Trophoblast cell (in vitro differentiated cells and primary cell): ENCODE measurements around the gene ATP5PB.

Experiments used
- DNase-seq, 2 donors: peaks; one replicate each; pipeline ENCODE4 v3.0.0-alpha.2; 2016
- H2AFZ ChIP-seq: 2 replicates; pipeline ENCODE4 v1.6.1; 2013; ENCODE audit warnings: low read length, moderate library complexity, mild to moderate bottlenecking; ENCODE audit not compliant: insufficient read depth, poor library complexity
- H2AK5ac ChIP-seq: 2 replicates; pipeline ENCODE4 v1.6.1; 2013; ENCODE audit warnings: mild to moderate bottlenecking, low read length
- H2BK120ac ChIP-seq: 2 replicates; pipeline ENCODE4 v1.6.1; 2013; ENCODE audit warnings: low read length, mild to moderate bottlenecking, moderate library complexity; ENCODE audit not compliant: insufficient read depth, poor library complexity
- H2BK12ac ChIP-seq: 2 replicates; pipeline ENCODE4 v1.6.1; 2013; ENCODE audit warnings: mild to moderate bottlenecking, low read length, moderate library complexity
- H2BK5ac ChIP-seq: 2 replicates; pipeline ENCODE4 v1.6.1; 2013; ENCODE audit warnings: low read length, low read depth, moderate library complexity, mild to moderate bottlenecking; ENCODE audit not compliant: poor library complexity
- H3K14ac ChIP-seq: 2 replicates; pipeline ENCODE4 v1.6.1; 2013; ENCODE audit warnings: mild to moderate bottlenecking, low read length
- H3K18ac ChIP-seq: 2 replicates; pipeline ENCODE4 v1.6.1; 2013; ENCODE audit warnings: mild to moderate bottlenecking, low read length
- H3K23ac ChIP-seq: 2 replicates; pipeline ENCODE4 v1.6.1; 2013; ENCODE audit warnings: low read length
- H3K27ac ChIP-seq: 2 replicates; pipeline ENCODE4 v1.5.1; 2013; ENCODE audit warnings: low read depth, mild to moderate bottlenecking, inconsistent platforms, low read length, moderate library complexity
- H3K27me3 ChIP-seq: 2 replicates; pipeline ENCODE4 v1.6.1; 2013; ENCODE audit warnings: inconsistent platforms, mild to moderate bottlenecking, low read length, moderate library complexity; ENCODE audit not compliant: insufficient read depth
- H3K36me3 ChIP-seq, 2 experiments: 1 replicate in 1 of 2; 2 replicates in 1 of 2; pipeline ENCODE4 v1.6.1; 2013; ENCODE audit warnings: low read length in 2 of 2, mild to moderate bottlenecking in 2 of 2, moderate library complexity in 1 of 2; ENCODE audit not compliant: insufficient read depth in 2 of 2, control insufficient read depth in 1 of 2
- H3K4ac ChIP-seq: 2 replicates; pipeline ENCODE4 v1.6.1; 2013; ENCODE audit warnings: low read depth, mild to moderate bottlenecking, low read length, moderate library complexity
- H3K4me1 ChIP-seq, 2 experiments: 1 replicate in 1 of 2; 2 replicates in 1 of 2; pipeline ENCODE4 v1.6.1; 2013; ENCODE audit warnings: low read length in 2 of 2, mild to moderate bottlenecking in 2 of 2, moderate library complexity in 1 of 2; ENCODE audit not compliant: insufficient read depth in 2 of 2, control insufficient read depth in 1 of 2
- H3K4me2 ChIP-seq: 2 replicates; pipeline ENCODE4 v1.6.1; 2013; ENCODE audit warnings: inconsistent platforms, mild to moderate bottlenecking, low read length, moderate library complexity
- H3K4me3 ChIP-seq: 2 replicates; pipeline ENCODE4 v1.5.1; 2013; ENCODE audit warnings: mild to moderate bottlenecking, low read depth, low read length, inconsistent platforms
- H3K79me1 ChIP-seq: one replicate; pipeline ENCODE4 v1.6.1; 2013; ENCODE audit warnings: low read length
- H3K79me2 ChIP-seq: 2 replicates; pipeline ENCODE4 v1.6.1; 2013; ENCODE audit warnings: low read length, mild to moderate bottlenecking; ENCODE audit not compliant: control insufficient read depth, insufficient read depth, poor library complexity
- H3K9ac ChIP-seq: 2 replicates; pipeline ENCODE4 v1.6.1; 2013; ENCODE audit warnings: mild to moderate bottlenecking, low read length
- H3K9me3 ChIP-seq: 2 replicates; pipeline ENCODE4 v1.6.1; 2013; ENCODE audit warnings: low read depth, mild to moderate bottlenecking, control low read depth, inconsistent platforms, low read length; ENCODE audit not compliant: insufficient read depth
- H4K12ac ChIP-seq: 2 replicates; pipeline ENCODE4 v1.6.1; 2013; ENCODE audit warnings: low read depth, mild to moderate bottlenecking, low read length, moderate library complexity
- H4K8ac ChIP-seq: 2 replicates; pipeline ENCODE4 v1.6.1; 2013; ENCODE audit warnings: low read depth, mild to moderate bottlenecking, low read length, moderate library complexity
- H4K91ac ChIP-seq: one replicate; pipeline ENCODE4 v1.6.1; 2013; ENCODE audit warnings: low read depth, mild to moderate bottlenecking, low read length, moderate library complexity
- WGBS: extraction: QIAGEN DNeasy Blood & Tissue Kit; methylation state at CpG from one replicate; pipeline ENCODE4 v1.1.7; 2013; ENCODE audit warnings: missing lambda C conversion rate; ENCODE audit not compliant: insufficient read length, insufficient coverage; ENCODE audit errors: extremely low coverage; 5-methylcytosine and 5-hydroxymethylcytosine counted together

Gene ATP5PB

DNA sequence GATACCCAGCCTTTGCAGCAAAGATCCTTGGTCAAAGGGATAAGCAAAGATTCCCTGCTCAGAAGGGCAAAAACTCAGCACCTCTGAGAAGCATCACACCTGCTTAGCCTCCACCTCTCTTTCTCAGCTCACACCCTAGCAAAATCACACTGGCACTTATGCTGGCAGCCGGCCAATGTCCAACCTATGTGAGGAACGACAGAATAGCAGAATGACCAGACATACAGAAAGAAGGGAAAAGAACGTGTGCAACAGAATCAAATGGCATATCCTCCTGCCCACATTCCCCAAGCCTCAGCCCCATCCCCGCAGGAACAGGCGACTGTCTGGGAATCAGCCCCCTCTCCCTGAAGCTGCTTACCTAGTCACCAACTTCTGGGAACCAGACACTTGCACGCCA is 54.8 kb downstream of the ATP5PB start:
- H3K4ac ChIP-seq = no peak overlapping the region
- H2AK5ac ChIP-seq = no peak overlapping the region

DNA sequence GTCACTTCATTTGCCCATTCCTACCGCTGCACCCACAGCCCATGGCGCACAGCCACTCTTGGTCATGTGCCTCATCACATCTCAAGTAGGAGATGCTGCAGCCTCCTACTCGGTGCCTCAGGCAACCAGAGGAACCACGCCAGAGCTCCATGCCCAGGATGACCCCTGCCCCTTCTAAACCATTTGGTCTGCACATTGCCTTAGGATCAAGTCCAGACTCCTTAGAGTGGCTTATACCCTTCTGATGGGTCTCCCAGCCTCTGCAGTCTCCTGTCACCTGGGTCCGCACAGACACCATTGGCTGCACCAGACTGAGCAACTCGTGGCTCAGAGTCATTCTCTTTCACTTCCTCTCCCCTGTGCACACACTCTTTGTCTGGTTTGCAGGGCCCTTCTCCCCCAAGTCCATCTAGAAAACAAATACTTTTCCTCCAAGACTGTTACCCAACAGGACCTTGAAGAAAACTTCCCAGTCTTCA is 56.4 kb downstream of the ATP5PB start:
- Histone ChIP-seq H2BK12ac (no peak overlapping the region), H4K8ac (no peak overlapping the region), H2BK5ac (no peak overlapping the region), H3K79me2 (peaks cover 3% of the 10 kb centered on the region), H4K91ac (no peak overlapping the region), H3K4me3 (no peak overlapping the region), H4K12ac (no peak overlapping the region), H2AK5ac (no peak overlapping the region), H3K23ac (no peak overlapping the region), H3K4ac (no peak overlapping the region), H3K9me3 (no peaks in the 10 kb centered on the region), H3K27me3 (no peaks in the 10 kb centered on the region), H2BK120ac (no peak overlapping the region), H3K36me3 (no peaks in the 10 kb centered on the region), H3K18ac (no peak overlapping the region), H2AFZ (no peak overlapping the region), H3K14ac (no peak overlapping the region), H3K4me1 (peaks cover 3 to 7% of the 10 kb centered on the region in 2 experiments), H3K79me1 (peaks cover 5% of the 10 kb centered on the region), H3K27ac (no peak overlapping the region), H3K9ac (no peak overlapping the region), H3K4me2 (no peak overlapping the region)
- peak in 1 of 2 donors; percentile 23 for DNase-seq
- no CpG with 5 or more reads among the region's 6 CpGs for WGBS

More for the DNA sequence above, 54.8 kb downstream of the ATP5PB start:
- Histone ChIP-seq H3K27me3 (no peaks in the 10 kb centered on the region), H3K4me1 (peaks cover 3 to 7% of the 10 kb centered on the region in 2 experiments), H4K12ac (no peak overlapping the region), H3K4me3 (no peak overlapping the region), H3K27ac (no peak overlapping the region), H4K91ac (no peak overlapping the region), H3K14ac (no peak overlapping the region), H2AFZ (no peak overlapping the region), H4K8ac (no peak overlapping the region), H3K36me3 (no peaks in the 10 kb centered on the region), H2BK12ac (no peak overlapping the region), H3K18ac (no peak overlapping the region), H3K79me2 (peaks cover 3% of the 10 kb centered on the region), H3K23ac (no peak overlapping the region), H3K9me3 (no peaks in the 10 kb centered on the region), H3K9ac (no peak overlapping the region), H3K4me2 (no peak overlapping the region), H3K79me1 (peaks cover 5% of the 10 kb centered on the region), H2BK5ac (no peak overlapping the region), H2BK120ac (no peak overlapping the region)
- WGBS = no CpG with 5 or more reads among the region's 6 CpGs
- DNase-seq = no peak

GRCh38 chr1:111506561-111506960 is 57.3 kb downstream of the ATP5PB start:
- H3K79me1 ChIP-seq = peaks cover 5% of the 10 kb centered on the region
- no peak overlapping the region for H3K27ac ChIP-seq
- H2BK12ac ChIP-seq = no peak overlapping the region
- H4K8ac ChIP-seq = no peak overlapping the region
- H2BK5ac ChIP-seq = no peak overlapping the region
- no peak overlapping the region for H3K4ac ChIP-seq
- H4K91ac ChIP-seq = no peak overlapping the region
- no peak overlapping the region for H3K23ac ChIP-seq
- H3K4me3 ChIP-seq = no peak overlapping the region
- peaks cover 3% of the 10 kb centered on the region for H3K79me2 ChIP-seq
- no peak overlapping the region for H3K14ac ChIP-seq
- no peak overlapping the region for H2AFZ ChIP-seq
- H3K27me3 ChIP-seq = no peaks in the 10 kb centered on the region
- H2BK120ac ChIP-seq = no peak overlapping the region
- peaks cover 3 to 7% of the 10 kb centered on the region in 2 experiments for H3K4me1 ChIP-seq
- no peak overlapping the region for H4K12ac ChIP-seq
- H3K18ac ChIP-seq = no peak overlapping the region
- H3K4me2 ChIP-seq = no peak overlapping the region
- no peak overlapping the region for H2AK5ac ChIP-seq
- H3K9ac ChIP-seq = no peak overlapping the region
- no CpG with 5 or more reads among the region's 2 CpGs for WGBS
- no peaks in the 10 kb centered on the region for H3K9me3 ChIP-seq
- no peak for DNase-seq
- H3K36me3 ChIP-seq = no peaks in the 10 kb centered on the region

DNA sequence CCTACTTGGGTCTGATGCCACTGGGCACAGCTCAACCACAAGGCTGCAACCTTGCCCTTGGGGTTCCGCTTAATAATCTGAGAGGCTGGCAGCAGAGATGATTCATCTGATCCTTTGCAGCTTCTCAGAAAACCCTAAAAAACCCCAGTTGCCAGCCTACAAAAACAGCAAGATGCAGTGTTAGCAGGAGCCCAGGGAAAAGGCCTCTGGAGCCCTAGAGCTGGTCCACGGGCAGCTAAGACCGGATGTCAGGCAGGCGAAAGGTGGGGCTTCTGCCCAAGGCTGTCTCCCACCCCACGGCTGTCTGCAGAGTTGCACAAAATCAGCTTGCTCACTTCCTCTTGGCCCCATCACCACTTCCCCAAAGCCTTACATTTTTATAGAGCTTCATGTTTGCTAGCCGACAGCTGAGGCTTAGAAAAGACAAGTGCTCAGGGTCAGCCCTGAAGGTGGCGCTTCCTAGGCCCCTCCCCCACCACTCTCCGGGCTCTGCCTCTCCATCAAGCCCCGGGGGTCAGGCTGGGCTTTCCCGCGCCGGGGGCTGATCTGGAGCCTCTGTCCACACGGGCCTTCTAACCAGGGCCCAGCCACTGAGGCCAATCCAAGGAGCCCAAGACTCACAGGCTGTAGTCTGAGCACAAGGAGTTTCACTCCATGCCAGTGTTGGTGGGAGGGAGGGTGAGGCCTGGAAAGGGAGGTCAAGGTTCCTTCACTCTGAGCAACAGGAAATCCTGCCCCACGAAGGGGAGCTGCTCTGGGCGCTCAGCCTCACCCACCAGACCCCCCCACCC is 58.3 kb downstream of the ATP5PB start:
- Histone ChIP-seq H3K14ac (peak overlapping the region; percentile 76), H2BK5ac (peak overlapping the region; percentile 5), H3K4me3 (peak overlapping the region; percentile 62), H4K12ac (peak overlapping the region; percentile 94), H3K27me3 (no peaks in the 10 kb centered on the region), H3K18ac (peak overlapping the region; percentile 54), H3K36me3 (no peaks in the 10 kb centered on the region), H2BK12ac (peak overlapping the region; percentile 3), H4K91ac (peak overlapping the region; percentile 81), H2BK120ac (peak overlapping the region; percentile 4), H2AK5ac (no peak overlapping the region), H2AFZ (peak overlapping the region; percentile 41), H3K79me2 (peaks cover 3% of the 10 kb centered on the region), H3K9ac (peak overlapping the region; percentile 20), H4K8ac (peak overlapping the region; percentile 71), H3K79me1 (peaks cover 5% of the 10 kb centered on the region), H3K4ac (peak overlapping the region; percentile 16), H3K9me3 (no peaks in the 10 kb centered on the region), H3K4me1 (peaks cover 3 to 7% of the 10 kb centered on the region in 2 experiments), H3K4me2 (peak overlapping the region; percentile 65), H3K27ac (peak overlapping the region; percentile 66), H3K23ac (no peak overlapping the region)
- no CpG with 5 or more reads among the region's 15 CpGs for WGBS
- peak; percentile 46 to 55 for DNase-seq
